LNCAP (cell line): ENCODE data around the gene DTX3L.

Source experiments
- CTCF ChIP-seq: fragments of 450-650 bp; IDR thresholded peaks from 2 replicates; pipeline ENCODE4 v1.5.1; 2017; ENCODE audit warnings: mild to moderate bottlenecking

The DTX3L gene

GRCh38 chr3:122594025-122594424 lies 29.9 kb downstream of the DTX3L start:
- no peak for TF ChIP-seq CTCF

- no peak for TF ChIP-seq CTCF
Measured at GRCh38 chr3:122598151-122598550, 34.0 kb downstream of the DTX3L start.

- no peak for TF ChIP-seq CTCF
Measured at GRCh38 chr3:122598556-122598955, 34.4 kb downstream of the DTX3L start.

GRCh38 chr3:122602011-122602710 lies 38.0 kb downstream of the DTX3L start:
- no peak for TF ChIP-seq CTCF

GRCh38 chr3:122603056-122603455 lies 38.9 kb downstream of the DTX3L start:
- no peak for TF ChIP-seq CTCF

GRCh38 chr3:122606330-122606729 lies 42.2 kb downstream of the DTX3L start:
- TF ChIP-seq CTCF: no peak

- no peak for TF ChIP-seq CTCF
Measured at GRCh38 chr3:122608916-122609315, 44.8 kb downstream of the DTX3L start.
